COR-L47 (cell line): ENCODE results near the gene KIR3DL3.
"Not testable (repeated sequence)": the region's sequence is repeated elsewhere in the genome, so short reads cannot be mapped to it uniquely, and the experiment has no call there.

ENCODE experiments used
- DNase-seq: peaks from one replicate; lab custom pipeline; 2025; lab: John Stamatoyannopoulos, UW

The KIR3DL3 gene

DNA sequence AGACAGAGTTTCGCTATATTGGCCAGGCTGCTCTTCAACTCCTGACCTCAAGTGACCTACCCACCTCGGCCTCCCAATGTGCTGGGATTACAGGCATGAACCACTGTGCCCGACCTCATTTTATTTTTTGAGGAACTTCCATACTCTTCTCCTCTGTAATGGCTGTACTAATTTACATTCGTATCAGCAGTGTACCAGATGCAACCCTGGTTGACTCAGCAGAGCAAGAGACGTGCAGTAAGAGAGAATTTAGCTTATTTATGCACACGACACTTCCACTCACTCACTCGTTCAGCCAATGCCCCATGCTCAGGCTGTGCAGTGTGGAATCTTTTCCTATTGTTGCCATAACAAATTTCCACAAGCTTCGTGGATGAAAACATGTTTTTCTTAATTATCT is 6.9 kb downstream of the KIR3DL3 start:
- no peak for DNase-seq

GRCh38 chr19:54738306-54738705 is 14.1 kb downstream of the KIR3DL3 start, which contains the start of gene KIR2DL3:
TSS of gene KIR2DL3 (plus strand) at chr19:54738513. CDS start at chr19:54738546, 33 bp downstream.
- DNase-seq: not testable (repeated sequence)

DNA sequence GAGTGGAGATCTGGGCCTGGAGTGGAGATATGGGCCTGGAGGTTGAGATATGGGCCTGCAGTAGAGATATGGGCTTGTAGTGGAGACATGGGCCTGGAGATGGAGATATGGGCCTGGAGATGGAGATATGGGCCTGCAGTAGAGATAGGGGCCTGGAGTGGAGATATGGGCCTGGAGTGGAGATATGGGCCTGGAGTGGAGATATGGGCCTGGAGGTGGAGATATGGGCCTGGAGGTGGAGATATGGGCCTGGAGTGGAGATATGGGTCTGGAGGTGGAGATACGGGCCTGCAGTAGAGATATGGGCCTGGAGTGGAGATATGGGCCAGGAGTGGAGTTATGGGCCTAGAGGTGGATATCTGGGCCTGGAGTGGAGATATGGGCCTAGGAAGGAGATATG is 14.5 kb downstream of the KIR3DL3 start:
- DNase-seq: no peak

GRCh38 chr19:54739587-54740497 is 15.6 kb downstream of the KIR3DL3 start:
- no peak for DNase-seq

DNA sequence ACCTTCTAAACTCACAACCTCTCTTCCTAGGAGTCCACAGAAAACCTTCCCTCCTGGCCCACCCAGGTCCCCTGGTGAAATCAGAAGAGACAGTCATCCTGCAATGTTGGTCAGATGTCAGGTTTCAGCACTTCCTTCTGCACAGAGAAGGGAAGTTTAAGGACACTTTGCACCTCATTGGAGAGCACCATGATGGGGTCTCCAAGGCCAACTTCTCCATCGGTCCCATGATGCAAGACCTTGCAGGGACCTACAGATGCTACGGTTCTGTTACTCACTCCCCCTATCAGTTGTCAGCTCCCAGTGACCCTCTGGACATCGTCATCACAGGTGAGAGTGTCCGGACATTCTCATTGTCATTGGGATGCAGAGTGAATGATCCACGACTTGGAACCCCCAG is 17.7 kb downstream of the KIR3DL3 start:
- not testable (repeated sequence) for DNase-seq

- DNase-seq: not testable (repeated sequence)
Observed at GRCh38 chr19:54744080-54744479, 19.8 kb downstream of the KIR3DL3 start.

DNA sequence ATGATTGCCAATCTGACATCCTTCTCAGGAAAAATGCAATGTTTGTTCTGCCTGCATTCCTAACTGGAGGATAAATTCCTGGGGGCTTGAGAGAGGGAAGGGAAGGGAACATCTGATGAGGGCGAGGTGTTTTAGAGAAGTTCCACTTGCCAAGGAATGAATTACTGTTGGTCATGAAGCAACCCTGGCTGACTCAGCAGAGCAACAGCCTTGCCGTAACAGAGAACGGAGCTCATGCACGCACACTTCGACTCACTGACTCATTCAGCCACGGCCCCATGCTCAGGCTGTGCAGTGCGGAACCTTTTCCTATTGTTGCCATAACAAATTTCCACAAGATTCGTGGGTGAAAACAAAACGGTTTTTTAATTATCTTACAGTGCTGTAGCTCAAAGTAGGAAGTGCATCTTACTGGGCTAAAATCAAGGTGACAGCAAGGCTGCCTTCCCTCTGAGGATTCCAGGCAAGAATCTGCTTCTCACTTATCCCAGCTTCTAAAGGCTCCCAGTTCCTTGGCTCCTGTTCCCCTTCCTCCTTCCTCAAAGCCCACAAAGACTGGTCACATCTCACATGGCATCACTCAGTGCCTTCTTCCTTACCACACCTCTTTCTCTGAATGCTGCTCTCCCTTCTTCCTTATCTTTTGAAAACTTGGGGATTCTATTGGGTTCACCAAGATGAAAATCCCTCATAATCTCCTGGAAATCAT is 23.5 kb downstream of the KIR3DL3 start:
- not testable (repeated sequence) for DNase-seq

GRCh38 chr19:54750276-54750675 is 26.0 kb downstream of the KIR3DL3 start:
- DNase-seq: not testable (repeated sequence)

DNA sequence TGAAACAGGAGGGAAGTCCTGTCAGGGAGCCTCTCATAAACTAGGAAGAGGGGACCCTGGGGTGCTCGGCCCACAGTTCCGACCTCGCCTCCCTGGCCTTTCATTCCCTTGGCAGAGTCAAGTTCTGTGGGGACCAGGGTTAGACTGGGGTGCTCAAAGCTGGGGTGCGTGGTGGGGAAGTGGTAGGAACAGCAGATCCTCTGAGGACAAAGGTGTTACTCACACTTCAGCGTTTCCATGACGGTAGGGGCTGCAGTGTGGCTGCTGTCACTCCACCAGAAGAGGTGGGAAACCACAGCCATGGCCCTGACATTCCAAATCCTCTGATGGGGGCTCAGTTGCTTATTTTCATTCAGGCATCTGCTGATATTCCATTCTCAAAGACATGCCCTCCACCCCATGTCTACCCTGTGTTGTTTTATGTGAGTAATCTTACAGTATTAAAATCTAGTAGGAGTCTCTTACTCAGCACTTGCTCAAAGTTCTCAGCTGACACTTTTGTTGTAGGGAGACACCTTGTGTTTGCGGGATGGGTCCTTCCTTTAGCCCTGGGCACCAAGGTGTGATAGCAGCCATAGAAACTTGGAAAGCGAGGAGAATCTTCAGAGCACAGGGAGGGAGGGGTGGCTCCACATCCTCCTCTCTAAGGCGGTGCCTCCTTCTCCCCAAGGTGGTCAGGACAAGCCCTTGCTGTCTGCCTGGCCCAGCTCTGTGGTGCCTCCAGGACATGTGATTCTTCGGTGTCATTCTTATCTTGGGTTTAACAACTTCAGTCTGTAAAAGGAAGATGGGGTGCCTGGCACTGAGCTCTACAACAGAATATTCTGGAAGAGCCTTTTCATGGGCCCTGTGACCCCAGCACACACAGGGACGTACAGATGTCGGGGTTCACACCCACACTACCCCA is 32.2 kb downstream of the KIR3DL3 start:
- not testable (repeated sequence) for DNase-seq

DNA sequence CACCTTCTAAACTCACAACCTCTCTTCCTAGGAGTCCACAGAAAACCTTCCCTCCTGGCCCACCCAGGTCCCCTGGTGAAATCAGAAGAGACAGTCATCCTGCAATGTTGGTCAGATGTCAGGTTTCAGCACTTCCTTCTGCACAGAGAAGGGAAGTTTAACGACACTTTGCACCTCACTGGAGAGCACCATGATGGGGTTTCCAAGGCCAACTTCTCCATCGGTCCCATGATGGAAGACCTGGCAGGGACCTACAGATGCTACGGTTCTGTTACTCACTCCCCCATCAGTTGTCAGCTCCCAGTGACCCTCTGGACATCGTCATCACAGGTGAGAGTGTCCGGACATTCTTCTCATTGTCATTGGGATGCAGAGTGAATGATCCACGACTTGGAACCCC is 34.3 kb downstream of the KIR3DL3 start:
- not testable (repeated sequence) for DNase-seq

- DNase-seq: not testable (repeated sequence)
Observed at GRCh38 chr19:54764219-54764618, 40.0 kb downstream of the KIR3DL3 start.

DNA sequence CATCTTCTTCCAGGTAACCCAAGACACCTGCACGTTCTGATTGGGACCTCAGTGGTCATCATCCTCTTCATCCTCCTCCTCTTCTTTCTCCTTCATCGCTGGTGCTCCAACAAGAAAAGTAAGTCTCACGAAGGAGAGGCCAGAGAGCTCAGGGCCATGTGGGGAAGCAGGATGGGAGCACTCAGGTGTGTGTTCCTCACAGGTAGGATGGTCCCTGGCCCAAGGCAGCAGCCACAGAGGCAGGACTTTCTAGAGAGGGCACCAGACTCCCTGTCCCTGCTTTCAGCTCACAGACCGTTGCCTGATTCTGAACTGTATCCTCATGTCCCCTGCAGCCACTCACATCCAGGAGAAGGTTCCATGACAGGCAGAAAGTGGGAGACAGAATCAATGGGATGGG is 42.2 kb downstream of the KIR3DL3 start:
- DNase-seq: not testable (repeated sequence)

DNA sequence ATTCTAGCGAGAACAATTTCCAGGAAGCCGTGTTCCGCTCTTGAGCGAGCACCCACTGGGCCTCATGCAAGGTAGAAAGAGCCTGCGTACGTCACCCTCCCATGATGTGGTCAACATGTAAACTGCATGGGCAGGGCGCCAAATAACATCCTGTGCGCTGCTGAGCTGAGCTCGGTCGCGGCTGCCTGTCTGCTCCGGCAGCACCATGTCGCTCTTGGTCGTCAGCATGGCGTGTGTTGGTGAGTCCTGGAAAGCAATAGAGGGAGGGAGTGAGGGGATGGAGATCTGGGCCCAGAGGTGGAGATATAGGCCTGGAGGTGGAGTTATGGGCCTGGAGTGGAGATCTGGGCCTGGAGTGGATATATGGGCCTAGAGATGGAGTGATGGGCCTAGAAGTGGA is 45.4 kb downstream of the KIR3DL3 start, which contains the start of gene KIR2DL1:
TSS of gene KIR2DL1 (plus strand) at position 148 of the 400 bp plus-strand sequence. CDS start at position 206, 58 bp downstream.
- DNase-seq: not testable (repeated sequence)

GRCh38 chr19:54770511-54770910 is 46.3 kb downstream of the KIR3DL3 start:
- not testable (repeated sequence) for DNase-seq

DNA sequence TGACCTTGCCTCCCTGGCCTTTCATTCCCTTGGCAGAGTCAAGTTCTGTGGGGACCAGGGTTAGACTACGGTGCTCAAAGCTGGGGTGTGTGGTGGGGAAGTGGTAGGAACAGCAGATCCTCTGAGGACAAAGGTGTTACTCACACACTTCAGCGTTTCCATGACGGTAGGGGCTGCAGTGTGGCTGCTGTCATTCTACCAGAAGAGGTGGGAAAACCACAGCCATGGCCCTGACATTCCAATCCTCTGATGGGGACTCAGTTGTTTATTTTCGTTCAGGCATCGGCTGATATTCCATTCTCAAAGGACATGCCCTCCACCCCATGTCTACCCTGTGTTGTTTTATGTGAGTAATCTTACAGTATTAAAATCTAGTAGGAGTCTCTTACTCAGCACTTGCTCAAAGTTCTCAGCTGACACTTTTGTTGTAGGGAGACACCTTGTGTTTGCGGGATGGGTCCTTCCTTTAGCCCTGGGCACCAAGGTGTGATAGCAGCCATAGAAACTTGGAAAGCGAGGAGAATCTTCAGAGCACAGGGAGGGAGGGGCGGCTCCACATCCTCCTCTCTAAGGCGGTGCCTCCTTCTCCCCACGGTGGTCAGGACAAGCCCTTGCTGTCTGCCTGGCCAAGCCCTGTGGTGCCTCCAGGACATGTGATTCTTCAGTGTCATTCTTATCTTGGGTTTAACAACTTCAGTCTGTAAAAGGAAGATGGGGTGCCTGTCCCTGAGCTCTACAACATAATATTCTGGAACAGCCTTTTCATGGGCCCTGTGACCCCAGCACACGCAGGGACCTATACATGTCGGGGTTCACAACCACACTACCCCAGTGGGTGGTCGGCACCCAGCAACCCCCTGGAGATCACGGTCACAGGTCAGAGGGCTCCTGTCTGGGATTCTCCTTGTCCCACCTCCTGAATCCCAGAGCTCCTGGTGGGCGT is 47.0 kb downstream of the KIR3DL3 start:
- not testable (repeated sequence) for DNase-seq

DNA sequence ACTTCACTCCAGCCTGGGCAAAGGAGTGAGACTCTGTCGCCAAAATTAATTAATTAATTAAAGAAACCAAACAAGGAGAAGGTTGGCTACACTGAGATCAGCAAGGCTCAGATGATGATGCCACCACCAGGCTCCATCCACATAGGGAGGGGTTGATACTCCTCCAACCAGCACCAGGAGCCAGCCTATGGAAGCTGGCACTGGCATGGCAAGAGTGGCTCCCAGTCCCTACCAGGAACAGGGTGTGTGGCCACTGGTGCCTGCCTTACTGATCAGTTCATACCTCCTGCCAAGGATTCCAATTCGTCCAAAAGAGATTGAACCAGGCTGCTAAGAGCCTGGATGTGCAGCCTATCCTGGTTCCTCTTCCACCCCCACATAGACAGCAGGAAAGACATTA is 48.4 kb downstream of the KIR3DL3 start:
- not testable (repeated sequence) for DNase-seq

- DNase-seq: not testable (repeated sequence)
Observed at GRCh38 chr19:54775095-54775815, 51.0 kb downstream of the KIR3DL3 start.

DNA sequence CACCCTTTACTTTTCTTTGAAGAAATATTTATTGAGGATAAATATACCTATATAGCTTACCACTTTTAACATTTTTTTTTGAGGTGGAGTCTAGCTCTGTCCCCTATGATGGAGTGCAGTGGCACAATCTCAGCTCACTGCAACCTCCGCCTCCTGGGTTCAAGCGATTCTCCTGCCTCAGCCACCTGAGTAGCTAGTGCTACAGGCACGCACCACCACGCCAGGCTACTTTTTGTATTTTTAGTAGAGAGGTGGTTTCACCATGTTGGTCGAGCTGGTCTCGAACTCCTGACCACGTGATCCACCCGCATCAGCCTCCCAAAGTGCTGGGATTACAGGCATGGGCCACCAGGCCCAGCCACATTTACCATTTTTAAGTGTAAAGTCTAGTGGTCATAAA is 51.6 kb downstream of the KIR3DL3 start:
- not testable (repeated sequence) for DNase-seq

GRCh38 chr19:54777851-54778250 is 53.6 kb downstream of the KIR3DL3 start:
- DNase-seq: not testable (repeated sequence)

GRCh38 chr19:54778896-54779295 is 54.7 kb downstream of the KIR3DL3 start:
- DNase-seq: not testable (repeated sequence)
